Hepatocyte (in vitro differentiated cells): ENCODE data around the gene RPL7A.

ENCODE experiments used
- CTCF ChIP-seq: fragments of 200-600 bp; sonication (generic); IDR thresholded peaks from 2 replicates; pipeline ENCODE4 v1.5.1; 2016; ENCODE audit warnings: antibody characterized with exemption, mild to moderate bottlenecking; ENCODE audit not compliant: poor library complexity
- EZH2 ChIP-seq: fragments of 200-600 bp; sonication (generic); IDR thresholded peaks from 2 replicates; pipeline ENCODE4 v1.6.1; 2016; ENCODE audit warnings: antibody characterized with exemption, mild to moderate bottlenecking, borderline replicate concordance
- EZH2phosphoT487 ChIP-seq: fragments of 200-600 bp; sonication (generic); IDR thresholded peaks from one replicate; pipeline ENCODE4 v1.6.1; 2018; ENCODE audit warnings: antibody characterized with exemption, mild to moderate bottlenecking, low read depth, moderate library complexity; ENCODE audit not compliant: unreplicated experiment, severe bottlenecking

- no peak for TF ChIP-seq CTCF
- TF ChIP-seq EZH2 = no peak
- no peak for TF ChIP-seq EZH2phosphoT487
Measured at GRCh38 chr9:133379153-133380086, 31.4 kb downstream of the RPL7A start.
